ENCODE measurements around the gene GTF3C4. TPM values are rescaled to one million over a fixed set of nuclear protein-coding genes. Genes with fewer than 3 reads are reported as not detected.

The GTF3C4 gene
- total RNA-seq, 1 donor from 2014 or later: 26.8 TPM

GRCh38 chr9:132742821-132743311 lies 72.6 kb downstream of the GTF3C4 start:
- Mint-ChIP-seq H3K9me3 (ENCODE audit: low read depth) (no peaks in the 10 kb centered on the region), H3K36me3 (ENCODE audit: insufficient read depth) (peaks cover 1% of the 10 kb centered on the region), H3K4me3 (ENCODE audit: low read depth) (no peak overlapping the region)

GRCh38 chr9:132743931-132744479 lies 73.7 kb downstream of the GTF3C4 start:
- peak overlapping the region; percentile 11 for H3K4me3 Mint-ChIP-seq (ENCODE audit: low read depth)
- peaks cover 61% of the 10 kb centered on the region for H3K27me3 Mint-ChIP-seq
- no peak for TF ChIP-seq CTCF (IDR thresholded peaks at IDR 0.05; ENCODE audit: unreplicated experiment)
- no peak for DNase-seq (ENCODE audit: low spot score, unreplicated experiment)
- no peaks in the 10 kb centered on the region for H3K9me3 Mint-ChIP-seq (ENCODE audit: low read depth)
- no peak overlapping the region for H3K27ac Mint-ChIP-seq
- H3K4me1 Mint-ChIP-seq (ENCODE audit: low read depth): peaks cover 11% of the 10 kb centered on the region
- peaks cover 1% of the 10 kb centered on the region for H3K36me3 Mint-ChIP-seq (ENCODE audit: insufficient read depth)

More at GRCh38 chr9:132742821-132743311, 72.6 kb downstream of the GTF3C4 start:
- Mint-ChIP-seq H3K4me1 (ENCODE audit: low read depth) (peaks cover 10% of the 10 kb centered on the region), H3K27me3 (peaks cover 59% of the 10 kb centered on the region), H3K27ac (no peak overlapping the region)
- no peak for DNase-seq (ENCODE audit: low spot score, unreplicated experiment)
- no peak for TF ChIP-seq CTCF (IDR thresholded peaks at IDR 0.05; ENCODE audit: unreplicated experiment)

Other genes starting within 250 kb of the GTF3C4 start
- not detected in 2 replicates for gene BARHL1, start 87.9 kb upstream of the GTF3C4 start, total RNA-seq
- 16.7 and 19.1 TPM in 2 replicates for gene DDX31, start 481 bp upstream of the GTF3C4 start, total RNA-seq
- 1.1 and 1.9 TPM in 2 replicates for gene AK8, start 207.8 kb downstream of the GTF3C4 start, total RNA-seq
- 3.6 and 4.0 TPM in 2 replicates for gene SPACA9, start 208.4 kb downstream of the GTF3C4 start, total RNA-seq

All from progenitor cell of endocrine pancreas (in vitro differentiated cells).